OCI-LY7 (cell line): ENCODE measurements around the gene DENND4A.

Source experiments
- EZH2phosphoT487 ChIP-seq: fragments of 200-600 bp; sonication (generic); IDR thresholded peaks from 2 replicates; pipeline ENCODE4 v1.6.1; 2018; ENCODE audit warnings: low read depth, borderline replicate concordance, mild to moderate bottlenecking, mixed run types, antibody characterized with exemption, low read length, moderate library complexity, mixed read lengths
- TF ChIP-seq, protein P1 (sequence below): fragments of 200-600 bp; sonication (generic); conservative IDR thresholded peaks from 2 replicates; pipeline ENCODE4 v1.5.1; 2014; ENCODE audit warnings: mild to moderate bottlenecking, antibody characterized with exemption, low read length, moderate library complexity, mixed read lengths

- TF ChIP-seq, protein P1, sequence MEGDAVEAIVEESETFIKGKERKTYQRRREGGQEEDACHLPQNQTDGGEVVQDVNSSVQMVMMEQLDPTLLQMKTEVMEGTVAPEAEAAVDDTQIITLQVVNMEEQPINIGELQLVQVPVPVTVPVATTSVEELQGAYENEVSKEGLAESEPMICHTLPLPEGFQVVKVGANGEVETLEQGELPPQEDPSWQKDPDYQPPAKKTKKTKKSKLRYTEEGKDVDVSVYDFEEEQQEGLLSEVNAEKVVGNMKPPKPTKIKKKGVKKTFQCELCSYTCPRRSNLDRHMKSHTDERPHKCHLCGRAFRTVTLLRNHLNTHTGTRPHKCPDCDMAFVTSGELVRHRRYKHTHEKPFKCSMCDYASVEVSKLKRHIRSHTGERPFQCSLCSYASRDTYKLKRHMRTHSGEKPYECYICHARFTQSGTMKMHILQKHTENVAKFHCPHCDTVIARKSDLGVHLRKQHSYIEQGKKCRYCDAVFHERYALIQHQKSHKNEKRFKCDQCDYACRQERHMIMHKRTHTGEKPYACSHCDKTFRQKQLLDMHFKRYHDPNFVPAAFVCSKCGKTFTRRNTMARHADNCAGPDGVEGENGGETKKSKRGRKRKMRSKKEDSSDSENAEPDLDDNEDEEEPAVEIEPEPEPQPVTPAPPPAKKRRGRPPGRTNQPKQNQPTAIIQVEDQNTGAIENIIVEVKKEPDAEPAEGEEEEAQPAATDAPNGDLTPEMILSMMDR, result no peak
- TF ChIP-seq EZH2phosphoT487, result no peak
These were observed 173.5 kb downstream of the DENND4A start for GRCh38 chr15:65618560-65619109.
